22Rv1 (cell line): ENCODE data around the gene COL8A1.
"Not testable (repeated sequence)": the region's sequence is repeated elsewhere in the genome, so short reads cannot be mapped to it uniquely, and the experiment has no call there.

Experiments used
- H3K27ac ChIP-seq: fragments of 450-650 bp; 2 replicates; pipeline ENCODE4 v1.5.1; 2017
- CTCF ChIP-seq: fragments of 450-650 bp; IDR thresholded peaks from 2 replicates; pipeline ENCODE4 v1.5.1; 2017; ENCODE audit warnings: mild to moderate bottlenecking
- ZFX ChIP-seq: fragments of 450-650 bp; IDR thresholded peaks from 2 replicates; pipeline ENCODE4 v1.6.1; 2017; ENCODE audit warnings: antibody characterized with exemption, borderline replicate concordance

Gene COL8A1

GRCh38 chr3:99638167-99638948 is at the start of gene COL8A1:
TSS of gene COL8A1 (plus strand) at chr3:99638594. CDS start at chr3:99790683, 152,089 bp downstream.
- no peak within 1 kb of the TSS for H3K27ac ChIP-seq
- TF ChIP-seq CTCF (no peak), ZFX (no peak)

GRCh38 chr3:99589168-99589567 is 49.2 kb upstream of the COL8A1 start:
- H3K27ac ChIP-seq, result not testable (repeated sequence)

- TF ChIP-seq ZFX, result no peak
- TF ChIP-seq CTCF, result no peak
- H3K27ac ChIP-seq, result no peak overlapping the region
Observed at GRCh38 chr3:99599894-99600293, 38.5 kb upstream of the COL8A1 start.

GRCh38 chr3:99601515-99601914 is 36.9 kb upstream of the COL8A1 start:
- TF ChIP-seq ZFX, result no peak
- TF ChIP-seq CTCF, result no peak
- no peak overlapping the region for H3K27ac ChIP-seq

- no peak overlapping the region for H3K27ac ChIP-seq
- TF ChIP-seq CTCF (no peak), ZFX (no peak)
Observed at GRCh38 chr3:99602183-99602582, 36.2 kb upstream of the COL8A1 start.

- TF ChIP-seq CTCF (no peak), ZFX (no peak)
- no peak overlapping the region for H3K27ac ChIP-seq
Observed at GRCh38 chr3:99607151-99607550, 31.2 kb upstream of the COL8A1 start.

- H3K27ac ChIP-seq, result no peak overlapping the region
Observed at GRCh38 chr3:99614768-99615167, 23.6 kb upstream of the COL8A1 start.

More at GRCh38 chr3:99614768-99615167, 23.6 kb upstream of the COL8A1 start:
- no peak for TF ChIP-seq ZFX
- no peak for TF ChIP-seq CTCF
